Ishikawa (cell line): Measurements from ENCODE around the gene MLANA.
A peak's percentile ranks its signal among the peaks of the same experiment; 100 is the strongest.

Experiments
- CEBPB ChIP-seq: IDR thresholded peaks from 2 replicates; pipeline ENCODE4 v1.6.1; 2012
- CREB1 ChIP-seq: IDR thresholded peaks from 2 replicates; pipeline ENCODE4 v1.6.1; 2012; ENCODE audit warnings: low read depth
- EGR1 ChIP-seq: IDR thresholded peaks from 2 replicates; pipeline ENCODE4 v1.6.1; 2012
- EP300 ChIP-seq: IDR thresholded peaks from 2 replicates; pipeline ENCODE4 v1.6.1; 2012; ENCODE audit warnings: borderline replicate concordance
- FOXM1 ChIP-seq: IDR thresholded peaks from 2 replicates; pipeline ENCODE4 v1.6.1; 2012; ENCODE audit warnings: low read depth, borderline replicate concordance
- MAX ChIP-seq: IDR thresholded peaks from 2 replicates; pipeline ENCODE4 v1.6.1; 2012
- NFIC ChIP-seq: IDR thresholded peaks from 2 replicates; pipeline ENCODE4 v1.6.1; 2012
- RAD21 ChIP-seq: IDR thresholded peaks from 2 replicates; pipeline ENCODE4 v1.6.1; 2012; ENCODE audit warnings: low read depth
- TAF1 ChIP-seq: IDR thresholded peaks from 2 replicates; pipeline ENCODE4 v1.6.1; 2012; ENCODE audit warnings: low read depth, mild to moderate bottlenecking
- TCF12 ChIP-seq: IDR thresholded peaks from 2 replicates; pipeline ENCODE4 v1.6.1; 2012; ENCODE audit warnings: low read depth
- TEAD4 ChIP-seq: IDR thresholded peaks from 2 replicates; pipeline ENCODE4 v1.6.1; 2012
- YY1 ChIP-seq: IDR thresholded peaks from 2 replicates; pipeline ENCODE4 v1.6.1; 2012; ENCODE audit warnings: low read depth
- ZBTB7A ChIP-seq: IDR thresholded peaks from 2 replicates; pipeline ENCODE4 v1.6.1; 2012; ENCODE audit warnings: low read depth
- TF ChIP-seq, protein P1 (sequence below): IDR thresholded peaks from 2 replicates; pipeline ENCODE4 v1.6.1; 2012
- TF ChIP-seq, protein P2 (sequence below): IDR thresholded peaks from 2 replicates; pipeline ENCODE4 v1.6.1; 2012; ENCODE audit warnings: low read depth, mild to moderate bottlenecking

Gene MLANA

DNA sequence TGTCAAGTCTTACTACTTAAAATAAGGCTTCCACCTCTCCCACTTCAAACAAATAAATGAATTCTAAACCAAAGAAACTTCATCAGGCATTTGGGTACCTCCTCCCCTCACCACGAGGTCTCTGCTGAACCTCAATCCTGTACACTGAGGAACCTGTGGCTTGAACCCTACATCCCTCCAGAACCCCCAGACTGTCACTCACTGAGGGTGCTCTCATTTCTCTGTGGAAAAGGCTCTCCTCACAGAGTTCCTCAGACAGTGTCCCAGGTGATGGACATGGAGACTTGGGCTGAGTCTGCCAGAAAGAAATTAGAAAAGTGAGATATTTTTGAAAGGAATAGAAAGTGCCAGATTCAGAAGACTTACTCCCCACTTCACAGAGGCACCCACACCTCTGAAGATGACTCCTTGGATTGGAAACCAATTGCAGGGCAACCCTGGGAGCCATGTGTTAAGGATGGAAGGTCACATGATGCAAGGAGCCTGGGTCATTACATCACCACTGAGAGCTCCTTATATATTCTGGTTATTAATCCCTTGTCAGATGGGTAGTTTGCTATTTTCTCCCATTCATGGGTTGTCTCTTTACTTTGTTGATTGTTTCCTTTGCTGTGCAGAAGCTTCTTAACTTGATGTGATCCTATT, 19.8 kb downstream of the MLANA start:
- TF ChIP-seq RAD21: no peak
- TF ChIP-seq MAX: no peak
- TF ChIP-seq, protein P1, sequence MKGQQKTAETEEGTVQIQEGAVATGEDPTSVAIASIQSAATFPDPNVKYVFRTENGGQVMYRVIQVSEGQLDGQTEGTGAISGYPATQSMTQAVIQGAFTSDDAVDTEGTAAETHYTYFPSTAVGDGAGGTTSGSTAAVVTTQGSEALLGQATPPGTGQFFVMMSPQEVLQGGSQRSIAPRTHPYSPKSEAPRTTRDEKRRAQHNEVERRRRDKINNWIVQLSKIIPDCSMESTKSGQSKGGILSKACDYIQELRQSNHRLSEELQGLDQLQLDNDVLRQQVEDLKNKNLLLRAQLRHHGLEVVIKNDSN: peak; percentile 25; the same call in 1 of the 2 replicates

DNA sequence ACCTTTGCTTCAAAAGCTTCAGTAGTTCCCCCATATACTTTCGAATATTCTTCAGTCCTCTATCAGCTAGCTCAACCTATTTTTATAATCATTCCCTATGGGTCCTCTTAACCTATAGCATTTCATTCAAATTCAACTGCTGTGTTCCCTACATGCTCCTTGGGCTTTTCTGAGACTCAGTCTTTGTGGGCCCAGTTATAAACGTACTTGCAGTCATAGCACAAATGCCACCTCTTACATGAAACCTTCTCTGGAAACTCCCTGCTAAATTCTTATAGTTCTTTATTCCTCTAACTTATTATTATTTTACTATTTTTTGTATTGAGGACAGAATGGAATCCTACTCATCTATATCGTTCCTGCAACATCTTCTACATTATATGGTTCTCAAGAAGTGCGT, 24.7 kb downstream of the MLANA start:
- TF ChIP-seq MAX (no peak), FOXM1 (no peak), RAD21 (no peak), TEAD4 (no peak), TAF1 (no peak), ZBTB7A (no peak), EGR1 (no peak)

DNA sequence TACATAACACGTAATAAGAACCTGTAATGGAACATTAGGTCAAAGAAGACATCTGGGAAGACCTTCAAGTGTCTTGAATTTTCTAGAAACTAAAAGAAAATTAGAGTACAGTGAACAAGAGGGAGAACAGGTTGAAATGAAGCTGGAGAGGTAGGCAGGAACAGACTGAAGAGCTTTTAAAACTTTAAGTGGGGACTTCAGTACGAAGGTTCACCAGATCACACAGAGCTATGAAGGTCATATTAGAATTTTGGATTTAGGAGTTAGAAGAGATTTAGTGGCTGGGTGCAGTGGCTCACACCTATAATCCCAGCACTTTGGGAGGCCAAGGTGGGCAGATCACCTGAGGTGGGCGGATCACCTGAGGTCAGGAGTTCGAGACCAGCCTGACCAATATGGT, 26.6 kb downstream of the MLANA start:
- TF ChIP-seq TEAD4 (no peak), NFIC (no peak), ZBTB7A (no peak), MAX (no peak), EP300 (no peak), EGR1 (no peak), FOXM1 (no peak), TAF1 (no peak), TCF12 (no peak), RAD21 (no peak), CEBPB (no peak)
- TF ChIP-seq, protein P2, sequence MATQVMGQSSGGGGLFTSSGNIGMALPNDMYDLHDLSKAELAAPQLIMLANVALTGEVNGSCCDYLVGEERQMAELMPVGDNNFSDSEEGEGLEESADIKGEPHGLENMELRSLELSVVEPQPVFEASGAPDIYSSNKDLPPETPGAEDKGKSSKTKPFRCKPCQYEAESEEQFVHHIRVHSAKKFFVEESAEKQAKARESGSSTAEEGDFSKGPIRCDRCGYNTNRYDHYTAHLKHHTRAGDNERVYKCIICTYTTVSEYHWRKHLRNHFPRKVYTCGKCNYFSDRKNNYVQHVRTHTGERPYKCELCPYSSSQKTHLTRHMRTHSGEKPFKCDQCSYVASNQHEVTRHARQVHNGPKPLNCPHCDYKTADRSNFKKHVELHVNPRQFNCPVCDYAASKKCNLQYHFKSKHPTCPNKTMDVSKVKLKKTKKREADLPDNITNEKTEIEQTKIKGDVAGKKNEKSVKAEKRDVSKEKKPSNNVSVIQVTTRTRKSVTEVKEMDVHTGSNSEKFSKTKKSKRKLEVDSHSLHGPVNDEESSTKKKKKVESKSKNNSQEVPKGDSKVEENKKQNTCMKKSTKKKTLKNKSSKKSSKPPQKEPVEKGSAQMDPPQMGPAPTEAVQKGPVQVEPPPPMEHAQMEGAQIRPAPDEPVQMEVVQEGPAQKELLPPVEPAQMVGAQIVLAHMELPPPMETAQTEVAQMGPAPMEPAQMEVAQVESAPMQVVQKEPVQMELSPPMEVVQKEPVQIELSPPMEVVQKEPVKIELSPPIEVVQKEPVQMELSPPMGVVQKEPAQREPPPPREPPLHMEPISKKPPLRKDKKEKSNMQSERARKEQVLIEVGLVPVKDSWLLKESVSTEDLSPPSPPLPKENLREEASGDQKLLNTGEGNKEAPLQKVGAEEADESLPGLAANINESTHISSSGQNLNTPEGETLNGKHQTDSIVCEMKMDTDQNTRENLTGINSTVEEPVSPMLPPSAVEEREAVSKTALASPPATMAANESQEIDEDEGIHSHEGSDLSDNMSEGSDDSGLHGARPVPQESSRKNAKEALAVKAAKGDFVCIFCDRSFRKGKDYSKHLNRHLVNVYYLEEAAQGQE: no peak

GRCh38 chr9:5917888-5918287, 27.2 kb downstream of the MLANA start:
- no peak for TF ChIP-seq CREB1
- TF ChIP-seq CEBPB: no peak
- no peak for TF ChIP-seq TCF12
- TF ChIP-seq NFIC: no peak
- TF ChIP-seq ZBTB7A: no peak
- no peak for TF ChIP-seq EP300
- TF ChIP-seq, protein P2: no peak
- TF ChIP-seq YY1: no peak
- TF ChIP-seq FOXM1: no peak
- TF ChIP-seq RAD21: no peak
- TF ChIP-seq, protein P1: no peak
- TF ChIP-seq TEAD4: no peak
- no peak for TF ChIP-seq EGR1

DNA sequence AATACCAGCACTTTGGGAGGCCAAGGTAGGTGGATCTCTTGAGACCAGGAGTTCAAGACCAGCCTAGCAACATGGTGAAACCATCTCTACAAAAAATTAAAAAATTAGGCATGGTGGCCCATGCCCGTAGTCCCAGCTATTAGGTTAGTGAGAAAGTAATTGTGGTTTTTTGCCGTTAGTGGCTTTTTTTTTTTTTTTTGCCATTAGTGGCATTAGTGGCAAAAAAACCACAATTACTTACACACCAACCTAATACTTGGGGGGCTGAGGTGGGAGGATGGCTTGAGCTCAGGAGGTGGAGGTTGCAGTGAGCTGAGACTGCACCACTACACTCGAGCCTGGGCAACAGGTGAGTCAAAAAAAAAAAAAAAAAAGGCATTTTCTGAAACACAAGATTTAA, 27.8 kb downstream of the MLANA start:
- TF ChIP-seq FOXM1: no peak
- TF ChIP-seq YY1: no peak
- TF ChIP-seq ZBTB7A: no peak
- TF ChIP-seq CREB1: no peak
- TF ChIP-seq, protein P1: no peak
- TF ChIP-seq TEAD4: no peak
- no peak for TF ChIP-seq EGR1
- TF ChIP-seq RAD21: no peak
- no peak for TF ChIP-seq TAF1
- no peak for TF ChIP-seq NFIC
- TF ChIP-seq TCF12: no peak
- TF ChIP-seq CEBPB: no peak
- TF ChIP-seq, protein P2: no peak
- TF ChIP-seq EP300: no peak
- TF ChIP-seq MAX: no peak
